NOMO-1 (cell line): Measurements from ENCODE around the gene CYB561D2.
"Not testable (repeated sequence)": the region's sequence is repeated elsewhere in the genome, so short reads cannot be mapped to it uniquely, and the experiment has no call there.

Source experiments
- DNase-seq, 2 experiments: peaks; one replicate each; lab custom pipeline; 2025; ENCODE audit not compliant: unreplicated experiment in 2 of 2; lab: John Stamatoyannopoulos, UW

CYB561D2 gene, protein sequence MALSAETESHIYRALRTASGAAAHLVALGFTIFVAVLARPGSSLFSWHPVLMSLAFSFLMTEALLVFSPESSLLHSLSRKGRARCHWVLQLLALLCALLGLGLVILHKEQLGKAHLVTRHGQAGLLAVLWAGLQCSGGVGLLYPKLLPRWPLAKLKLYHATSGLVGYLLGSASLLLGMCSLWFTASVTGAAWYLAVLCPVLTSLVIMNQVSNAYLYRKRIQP

DNA sequence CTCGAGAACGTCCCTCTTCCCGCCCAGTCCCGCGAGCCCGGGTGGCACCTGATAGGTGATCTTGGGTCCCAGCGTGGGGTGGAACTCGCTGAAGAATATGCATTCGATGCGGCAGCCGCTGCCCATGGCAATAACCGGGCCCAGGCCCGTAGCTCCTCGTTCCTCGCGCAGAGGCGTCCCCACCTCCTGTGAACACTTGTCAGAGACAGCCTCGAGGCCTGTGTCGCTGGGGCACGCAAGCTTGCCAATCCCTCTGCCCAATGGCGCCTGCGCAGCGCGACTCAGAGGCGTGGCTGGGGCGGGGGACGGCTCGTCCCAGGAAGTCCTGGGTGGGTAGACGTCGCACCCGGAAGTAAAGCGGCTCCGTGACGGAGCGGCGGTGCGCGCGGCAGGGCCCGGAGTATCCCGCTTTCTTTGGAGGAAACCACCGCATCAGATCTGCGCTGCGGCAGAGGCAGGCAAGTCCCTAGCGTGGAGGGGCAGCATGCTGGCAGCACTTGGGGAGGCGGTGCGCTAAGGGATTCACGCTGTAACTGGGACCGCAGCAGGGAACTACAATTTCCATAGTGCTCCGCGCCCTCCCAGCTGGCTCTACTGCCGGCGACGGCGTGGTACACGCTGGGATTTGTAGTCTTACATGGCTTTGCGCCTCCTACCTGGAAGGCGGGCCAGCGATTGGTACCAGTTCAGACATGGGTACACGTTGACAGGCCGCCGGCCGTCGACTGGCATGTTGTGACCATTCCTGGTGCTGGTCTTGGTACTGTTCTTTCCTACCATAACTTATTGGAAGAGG, at the start of gene CYB561D2, which contains the start of gene NPRL2:
Gene CYB561D2 (plus strand): TSS at position 336 of the 796 bp plus-strand sequence. CDS start 572 bp downstream, outside the sequence.
Gene NPRL2 (minus strand): TSS at position 249 of the 796 bp plus-strand sequence. CDS start 123 bp downstream, at position 126.
- DNase-seq, result peak; percentile 91 to 94

DNA sequence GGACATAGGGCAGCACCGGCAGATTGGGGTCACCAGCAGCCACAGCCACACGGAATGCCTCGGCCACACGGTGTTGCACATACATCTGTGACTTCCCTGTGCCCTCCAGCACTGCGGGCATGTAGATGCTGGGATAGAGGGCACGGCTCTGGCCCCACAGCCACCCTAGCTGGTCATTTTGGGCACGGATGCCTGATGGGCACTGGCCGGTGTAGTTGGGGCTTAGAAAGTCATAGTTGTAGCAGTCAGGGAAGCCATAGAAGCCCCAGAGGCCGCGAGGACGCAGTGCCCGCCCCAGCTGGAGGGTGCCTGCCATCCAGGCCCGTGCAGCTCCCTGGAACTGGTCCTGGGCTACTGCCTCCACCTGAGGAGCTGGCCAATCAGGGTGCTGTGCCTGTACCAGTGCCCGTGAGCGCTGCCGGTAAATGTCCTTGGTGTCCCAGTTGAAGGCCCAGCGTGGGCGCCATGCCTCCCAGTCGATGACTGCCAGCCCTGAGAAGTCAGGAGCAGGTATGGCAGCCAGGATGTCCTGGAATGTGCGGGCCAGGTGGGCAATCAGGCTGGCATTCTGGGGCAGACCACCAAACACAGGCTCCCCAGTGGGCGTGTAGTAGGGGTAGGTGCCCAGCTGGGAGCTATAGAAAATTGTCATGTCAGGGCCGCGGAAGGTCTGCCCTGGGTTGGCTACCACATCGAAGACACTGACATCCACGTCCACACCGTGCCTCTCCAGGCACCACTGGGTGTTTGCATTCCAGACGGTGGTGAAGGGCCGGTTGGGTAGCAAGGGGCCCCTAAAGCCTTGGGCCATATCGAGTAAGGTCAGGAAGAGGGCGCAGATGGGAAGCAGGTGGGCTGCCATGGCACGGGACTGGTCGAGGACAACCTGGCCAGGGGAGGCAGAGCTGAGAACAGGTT, 48.3 kb upstream of the CYB561D2 start:
- DNase-seq, result no peak

DNA sequence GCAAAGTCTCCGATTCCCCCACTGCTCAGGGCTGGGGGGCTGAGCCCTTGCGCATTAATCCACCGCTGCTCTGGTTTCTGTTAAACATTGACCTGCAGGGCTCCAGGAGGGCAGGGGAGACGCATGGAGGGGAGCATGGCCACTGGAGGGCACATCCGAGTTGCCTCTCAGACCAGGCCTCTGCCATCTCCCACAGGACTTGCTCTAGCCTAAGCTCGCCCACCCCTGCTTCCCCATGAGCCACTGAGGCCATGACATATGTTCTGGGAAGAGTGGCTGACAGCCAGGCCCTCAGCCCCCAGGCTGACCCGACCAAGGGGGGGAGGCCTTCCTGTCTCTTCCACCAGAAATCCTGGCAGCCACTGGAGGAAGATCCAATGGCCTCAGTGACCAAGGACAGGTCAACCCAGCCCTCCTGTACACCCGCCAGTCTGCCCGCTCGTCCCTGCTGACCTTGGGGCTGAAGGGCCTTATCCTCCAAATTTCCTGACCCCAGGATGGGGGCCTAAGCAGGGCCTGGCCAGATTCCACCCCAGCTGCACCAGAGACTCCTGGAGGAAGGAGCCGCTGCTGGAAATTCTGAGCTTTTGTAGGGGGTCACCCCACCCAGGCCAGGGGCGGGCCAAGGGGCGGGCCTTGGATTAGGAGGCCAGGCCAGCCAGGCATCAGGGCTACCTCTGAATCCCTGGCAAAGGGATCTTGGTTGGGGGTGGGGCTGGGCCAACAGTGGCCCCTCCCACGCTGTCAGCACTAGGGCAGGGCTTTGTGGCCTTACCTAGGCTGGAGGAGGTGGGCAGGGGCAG, 47.4 kb upstream of the CYB561D2 start, which contains the start of gene HYAL1:
Gene HYAL1 (minus strand): TSS at position 562 of the 803 bp plus-strand sequence. CDS start 618 bp downstream, outside the sequence.
- DNase-seq, result no peak

DNA sequence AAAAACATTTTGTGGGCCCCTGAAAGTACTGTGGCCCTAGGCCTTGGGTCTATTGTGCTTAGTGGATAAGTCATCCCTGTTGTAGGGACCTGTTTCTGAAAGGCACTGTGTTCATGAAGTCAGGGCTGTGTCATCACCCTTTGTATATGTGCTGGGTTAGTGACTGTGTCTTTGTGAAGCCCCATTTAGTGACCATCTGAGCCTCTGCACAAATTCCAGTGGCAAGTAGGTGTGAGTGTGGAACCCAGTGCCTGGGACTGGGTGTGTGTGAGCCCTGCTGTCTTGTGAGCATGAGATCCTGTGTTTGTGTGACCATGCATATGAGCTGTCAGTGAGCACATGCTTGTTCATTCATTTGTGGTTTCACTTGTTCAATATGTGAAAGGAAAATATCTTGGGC, 46.1 kb upstream of the CYB561D2 start:
- no peak for DNase-seq

DNA sequence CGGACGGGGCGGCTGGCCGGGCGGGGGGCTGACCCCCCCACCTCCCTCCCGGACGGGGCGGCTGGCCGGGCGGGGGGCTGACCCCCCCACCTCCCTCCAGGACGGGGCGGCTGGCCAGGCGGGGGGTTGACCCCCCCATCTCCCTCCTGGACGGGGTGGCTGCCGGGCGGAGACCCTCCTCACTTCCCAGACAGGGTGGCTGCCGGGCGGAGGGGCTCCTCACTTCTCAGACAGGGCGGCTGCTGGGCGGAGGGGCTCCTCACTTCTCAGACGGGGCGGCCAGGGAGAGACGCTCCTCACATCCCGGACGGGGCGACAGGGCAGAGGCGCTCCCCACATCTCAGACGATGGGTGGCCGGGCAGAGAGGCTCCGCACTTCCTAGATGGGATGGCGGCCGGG, 38.6 kb upstream of the CYB561D2 start:
- not testable (repeated sequence) for DNase-seq

DNA sequence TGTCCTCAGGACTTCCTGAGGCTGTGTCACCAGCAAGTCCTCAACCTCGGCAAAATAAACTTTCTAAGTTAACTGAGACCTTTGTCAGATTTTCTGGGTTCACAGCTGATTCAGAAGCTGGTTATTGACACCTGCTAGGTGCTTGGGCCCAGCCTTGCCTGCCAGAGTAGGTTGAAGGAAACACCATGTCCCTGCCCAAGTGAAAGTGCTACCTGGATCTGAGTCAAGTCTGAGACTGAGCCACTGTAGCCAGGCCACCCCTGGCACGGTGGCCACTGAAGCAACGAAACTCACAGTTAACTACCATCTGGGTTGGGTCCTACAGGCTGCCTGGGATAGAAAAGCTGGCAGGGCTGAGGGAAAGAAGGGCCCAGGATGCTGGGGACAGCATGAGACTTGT, 36.3 kb upstream of the CYB561D2 start:
- no peak for DNase-seq

DNA sequence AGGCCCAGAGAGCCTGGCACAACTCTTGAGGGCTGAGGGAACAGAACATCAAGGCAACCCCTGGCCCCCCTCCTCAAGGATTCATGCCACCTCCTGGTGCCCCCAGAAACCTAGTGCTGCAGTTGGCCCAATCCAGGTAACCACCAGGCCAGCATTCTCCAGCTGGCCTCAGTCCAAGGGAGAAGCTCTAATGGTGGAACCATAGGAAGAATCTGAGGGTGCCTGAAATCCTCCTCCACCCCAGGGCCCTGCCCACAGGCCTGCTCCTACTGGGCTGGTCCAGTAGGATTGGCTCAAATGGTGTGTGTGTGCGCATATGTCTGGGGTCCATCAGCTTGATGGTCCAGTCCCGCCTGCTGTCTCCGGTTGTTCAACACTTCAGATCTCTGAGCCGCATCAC, 35.8 kb upstream of the CYB561D2 start:
- DNase-seq, result no peak

DNA sequence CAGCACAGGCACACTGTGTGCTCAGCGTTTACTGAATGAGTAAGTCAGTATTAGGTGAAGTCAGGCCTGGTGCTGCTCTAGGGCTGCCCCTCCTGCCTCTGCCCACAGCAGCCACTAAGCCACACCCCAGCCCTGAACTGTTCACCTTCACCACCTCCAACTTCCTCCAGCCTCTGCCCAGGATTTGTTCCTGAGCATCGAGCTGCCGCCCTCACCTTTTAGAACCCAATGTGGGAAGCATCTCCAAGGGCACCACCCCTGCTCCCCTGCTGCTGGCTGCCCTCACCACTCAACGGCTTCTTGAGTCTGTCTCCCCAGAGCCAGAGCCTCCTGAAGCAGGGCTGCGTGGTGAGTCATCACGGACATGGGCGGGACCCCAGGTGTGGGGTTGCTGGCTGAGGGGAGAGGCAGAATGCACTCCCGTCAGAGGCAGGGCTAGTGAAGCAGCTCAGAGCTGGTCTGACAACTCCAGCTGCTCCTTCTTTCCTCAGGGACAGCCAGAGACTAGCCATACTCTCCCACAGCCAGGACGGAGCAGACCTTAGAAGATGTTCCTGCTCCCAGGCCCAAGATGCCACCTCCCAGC, 33.9 kb upstream of the CYB561D2 start:
- DNase-seq, result no peak

DNA sequence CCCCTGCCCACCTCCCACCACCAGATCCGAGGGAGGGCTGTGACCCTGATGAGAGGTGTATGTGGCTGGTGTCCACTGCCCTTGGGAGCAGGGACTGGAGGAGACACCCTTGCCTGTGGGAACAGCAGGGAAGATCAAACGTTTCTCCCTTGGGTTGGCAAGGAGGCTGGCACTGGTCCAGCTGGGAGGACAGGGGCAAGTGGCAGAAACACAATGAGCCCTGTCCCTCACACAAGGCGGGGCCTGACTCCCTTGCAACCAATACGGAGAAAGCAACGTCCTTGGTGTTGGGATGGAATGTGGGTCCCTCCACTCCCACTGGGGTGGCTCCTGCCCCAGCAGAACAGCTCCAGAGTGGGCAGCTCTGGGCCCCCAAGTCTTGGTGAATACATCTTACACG, 33.4 kb upstream of the CYB561D2 start:
- no peak for DNase-seq

DNA sequence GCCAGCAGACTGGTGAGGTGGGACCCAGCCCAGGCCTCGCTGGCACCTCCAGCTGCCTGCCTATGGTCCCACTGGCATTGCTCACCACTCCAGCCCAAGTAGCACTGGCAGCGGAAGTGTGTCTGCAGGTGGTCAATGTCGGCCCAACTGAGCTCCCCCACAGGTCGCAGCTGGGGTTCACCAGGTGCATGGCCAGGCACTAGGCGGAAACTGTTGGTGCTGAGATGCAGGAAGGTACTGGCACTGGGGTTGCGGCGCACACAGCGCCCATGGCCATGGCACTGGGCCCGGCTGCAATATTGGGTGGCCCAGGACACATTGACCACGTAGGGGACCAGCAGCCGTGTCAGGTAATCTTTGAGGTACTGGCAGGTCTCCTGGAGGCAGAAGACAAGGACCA, 32.5 kb upstream of the CYB561D2 start:
- no peak for DNase-seq

DNA sequence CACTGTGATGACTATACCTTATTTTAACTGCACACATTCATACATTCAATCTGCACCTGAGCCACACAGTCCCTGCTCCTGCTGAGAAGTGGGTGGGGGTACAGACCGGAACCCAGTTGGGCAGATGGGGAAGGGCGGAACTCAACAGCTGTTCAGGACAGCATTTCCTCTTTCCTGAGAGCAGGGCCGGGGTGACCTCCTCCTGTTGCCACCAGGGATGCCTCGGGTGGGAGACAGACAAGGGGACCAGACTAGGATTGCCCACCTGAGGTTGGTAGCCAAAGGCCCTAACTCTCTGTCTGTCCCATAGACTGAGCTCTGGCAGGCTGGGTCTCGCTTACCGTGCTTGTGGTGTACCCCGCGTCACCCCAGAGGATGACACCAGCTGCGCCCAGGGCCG, 32.0 kb upstream of the CYB561D2 start:
- no peak for DNase-seq

DNA sequence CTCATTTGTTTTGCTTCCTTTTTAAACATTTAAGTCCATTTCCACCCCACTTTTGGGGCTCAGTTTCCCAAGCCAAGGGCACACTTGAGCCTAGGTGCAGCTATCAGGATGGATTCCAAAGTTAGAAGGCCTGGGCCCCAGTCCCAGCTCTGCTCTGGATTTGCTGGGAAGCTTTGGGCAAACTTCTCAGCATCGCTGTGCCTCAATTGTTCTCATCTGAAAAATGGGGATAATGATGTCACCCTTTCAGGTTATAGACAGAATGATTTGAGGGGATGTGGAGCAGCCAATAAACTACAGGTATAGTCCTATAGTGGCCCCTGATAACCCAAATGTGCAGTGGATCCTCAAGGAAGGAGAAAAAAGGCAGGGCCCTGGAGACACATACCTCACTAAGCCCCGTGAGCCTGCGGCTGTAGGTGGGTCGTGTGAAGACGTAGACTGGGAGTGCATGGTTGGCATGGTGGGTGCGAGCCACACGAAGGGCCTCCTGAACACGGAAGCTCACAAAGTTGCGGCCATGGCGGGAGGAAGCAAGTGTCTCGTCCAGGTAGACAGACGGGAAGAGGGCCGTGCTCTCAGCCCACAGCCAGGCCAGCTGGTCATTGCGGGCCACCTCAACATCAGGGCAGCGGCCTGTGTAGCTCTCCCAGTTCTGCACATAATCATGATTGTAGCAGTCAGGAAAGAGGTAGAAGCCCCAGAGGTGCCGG, 31.3 kb upstream of the CYB561D2 start:
- DNase-seq, result no peak

DNA sequence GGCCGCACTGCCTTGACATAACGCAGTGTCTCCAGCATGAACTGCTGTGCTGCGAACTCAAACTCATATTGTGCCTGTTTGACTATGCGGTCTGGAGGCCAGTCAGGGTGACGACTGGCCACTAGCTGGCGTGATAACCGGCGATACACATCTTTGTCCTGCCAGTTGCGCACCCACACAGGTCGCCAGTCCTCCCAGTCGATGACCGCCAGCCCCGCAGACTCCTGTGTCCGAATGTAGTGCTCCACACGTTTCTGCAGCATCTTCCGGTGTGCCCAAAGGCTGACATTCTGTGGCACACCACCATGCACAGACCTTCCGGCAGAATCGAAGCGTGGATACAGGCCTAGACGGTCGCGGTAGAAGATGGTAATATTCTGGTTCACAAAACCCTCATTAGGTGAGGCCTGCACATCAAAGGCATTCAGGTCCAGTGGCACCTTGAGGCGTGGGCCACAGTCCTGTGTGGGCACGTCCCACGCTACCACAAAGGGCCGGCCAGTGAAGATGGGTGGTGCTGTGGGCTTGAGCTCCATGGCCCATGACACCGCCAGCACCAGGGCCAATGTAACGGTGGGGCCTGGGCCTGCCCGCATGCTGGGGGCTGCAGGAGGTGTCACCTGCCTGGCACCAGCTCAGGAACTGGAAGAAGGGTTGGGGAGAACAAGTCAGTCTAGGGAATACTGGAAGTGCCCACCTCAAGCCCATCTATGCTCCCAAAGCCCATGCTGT, 30.6 kb upstream of the CYB561D2 start:
- DNase-seq, result no peak

DNA sequence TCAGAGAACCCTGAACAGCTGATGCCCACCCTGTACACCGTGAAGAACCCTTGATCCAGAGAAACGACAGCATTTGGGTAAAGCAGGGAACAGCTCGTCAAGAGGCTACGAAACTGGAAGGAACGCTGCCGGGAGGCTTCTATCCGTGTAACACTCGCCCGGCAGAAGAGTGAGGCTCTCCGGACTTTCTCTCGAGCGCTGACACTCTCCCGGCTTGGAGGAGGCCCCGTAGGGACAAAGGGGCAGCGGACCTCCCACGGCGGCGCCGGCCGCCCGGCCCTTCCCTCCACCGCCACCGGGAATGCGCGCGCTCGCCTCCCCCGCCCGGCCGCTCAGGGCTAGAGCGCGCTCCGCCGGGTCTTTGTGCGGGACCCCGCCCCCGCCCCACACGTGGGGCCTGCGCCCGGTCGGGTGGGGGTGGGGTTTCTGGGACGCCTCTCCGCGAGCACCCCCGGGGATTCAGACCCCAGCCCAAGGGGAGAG, 29.8 kb upstream of the CYB561D2 start:
- peak; percentile 43 to 49 for DNase-seq

DNA sequence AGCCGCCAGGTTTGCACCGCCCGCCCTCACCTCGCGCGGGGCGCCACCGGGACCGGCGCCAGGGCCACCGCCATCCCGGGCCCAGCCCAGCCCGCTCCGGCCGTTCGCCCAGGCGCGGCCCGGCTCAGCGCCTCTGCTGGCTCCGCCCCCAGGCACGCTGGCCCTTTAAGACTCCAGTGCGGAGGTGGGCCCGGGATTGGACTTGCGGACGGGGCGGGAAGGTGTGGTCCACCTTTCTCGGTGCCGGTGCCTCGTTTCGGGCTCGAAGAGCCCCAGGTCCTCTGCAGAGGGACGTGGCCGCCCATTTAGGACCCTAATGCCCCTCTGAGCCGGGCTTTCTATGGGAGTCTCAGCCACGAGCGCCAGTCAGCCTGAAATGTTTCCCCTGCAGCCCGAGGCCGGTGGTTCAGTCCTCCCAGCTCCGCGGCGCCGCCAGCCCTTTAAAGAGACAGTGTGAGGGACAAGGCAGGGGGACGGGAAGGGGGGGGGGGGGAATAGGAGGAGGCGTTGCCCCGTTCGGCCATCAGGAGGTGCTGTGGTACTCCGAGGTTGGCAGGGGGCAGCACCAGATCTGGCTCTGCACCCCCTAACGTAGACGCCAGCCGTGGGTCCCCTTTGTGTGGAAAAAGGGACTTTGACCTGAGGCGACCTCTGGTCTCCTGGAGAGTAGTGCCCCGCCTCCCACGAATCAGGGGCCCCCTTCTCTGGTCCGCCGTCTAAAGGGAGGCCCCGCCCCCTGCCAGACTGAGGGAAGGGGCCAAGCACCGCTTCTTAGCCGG, 29.1 kb upstream of the CYB561D2 start:
- peak; percentile 84 to 90 for DNase-seq

DNA sequence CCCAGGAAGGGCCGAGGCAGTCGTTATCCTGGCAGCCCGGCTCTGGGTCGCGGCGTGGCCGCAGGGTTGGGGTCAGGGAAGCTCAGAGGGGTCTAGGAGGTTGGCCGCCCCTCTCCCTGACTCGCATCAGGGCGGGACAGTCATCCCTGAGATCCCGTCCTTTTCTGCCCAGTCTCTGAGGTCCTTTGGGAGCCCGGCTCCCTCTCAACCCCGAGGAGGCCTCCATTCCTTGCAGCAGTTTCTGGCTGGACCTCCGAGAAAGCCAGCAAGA, 28.6 kb upstream of the CYB561D2 start:
- no peak for DNase-seq

DNA sequence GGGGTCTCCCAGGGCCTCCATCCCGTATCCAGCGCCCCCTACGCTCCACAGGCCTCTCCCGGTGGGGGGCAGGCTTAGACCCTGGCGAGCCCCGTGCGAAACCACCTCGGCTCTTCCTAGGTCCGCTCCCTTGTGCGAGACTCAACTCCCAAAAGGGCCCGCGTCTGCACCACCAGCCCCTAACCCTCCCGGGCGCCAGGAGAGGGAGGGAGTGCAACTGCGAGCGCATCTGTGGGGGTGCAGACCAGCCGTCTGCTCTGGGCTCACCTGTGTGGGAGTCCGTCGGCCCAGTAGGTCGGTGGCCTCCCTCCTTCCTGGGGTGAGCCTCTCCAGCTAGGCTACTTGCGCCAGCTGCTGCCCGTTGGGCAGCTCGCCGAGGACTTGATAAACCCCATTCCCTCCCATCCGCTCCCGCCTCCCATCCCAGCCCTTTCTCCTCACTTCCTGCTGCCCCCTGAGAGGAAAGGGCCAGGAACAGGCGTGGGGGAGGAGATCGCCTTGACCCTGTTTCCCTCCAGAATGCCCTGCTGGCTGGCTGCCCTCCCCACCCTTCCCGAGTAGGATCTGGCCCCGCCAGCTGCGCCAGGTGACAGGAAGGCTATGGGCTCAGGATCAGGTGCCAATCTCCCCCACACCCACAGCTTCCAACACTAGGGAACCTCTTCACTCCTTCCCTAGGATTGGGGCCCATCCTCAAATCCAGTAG, 28.1 kb upstream of the CYB561D2 start, which contains the start of gene HYAL2:
Gene HYAL2 (minus strand): TSS at position 360 of the 706 bp plus-strand sequence. CDS start 2,256 bp downstream, outside the sequence.
- no peak for DNase-seq
